BJ (cell line): ENCODE results near the gene DIAPH3. TPM values are rescaled to one million over a fixed set of nuclear protein-coding genes. Genes with fewer than 3 reads are reported as not detected.

Experiments
- CTCF ChIA-PET: fragments of 350-600 bp; formaldehyde crosslinking; extraction: SDS; loops from one replicate; lab custom pipeline; 2021; ENCODE audit warnings: antibody characterized with exemption, inconsistent platforms; lab: Yijun Ruan, JAX
- POLR2A ChIA-PET: fragments of 300-600 bp; sonication (Branson Sonifier 250); formaldehyde crosslinking; extraction: SDS; loops from one replicate; lab custom pipeline; 2021; ENCODE audit warnings: antibody characterized with exemption; lab: Charles Lee
- DNase-seq: peaks from one replicate; pipeline ENCODE4 v3.0.0-alpha.2; 2011; ENCODE audit warnings: low read depth
- H3K27me3 ChIP-seq: 2 replicates; pipeline ENCODE4 v1.6.0; 2011; ENCODE audit warnings: low read length; ENCODE audit not compliant: control insufficient read depth, insufficient read depth
- H3K36me3 ChIP-seq: 2 replicates; pipeline ENCODE4 v1.5.1; 2011; ENCODE audit warnings: low read length; ENCODE audit not compliant: control insufficient read depth, insufficient read depth
- H3K4me3 ChIP-seq: 2 replicates; pipeline ENCODE4 v1.5.1; 2011; ENCODE audit warnings: low read depth, mild to moderate bottlenecking, control low read depth, low read length
- CTCF ChIP-seq: IDR thresholded peaks from 2 replicates; pipeline ENCODE4 v1.5.1; 2011; ENCODE audit warnings: low read depth, mild to moderate bottlenecking, control low read depth, inconsistent platforms, low read length, moderate library complexity; ENCODE audit not compliant: insufficient read depth
- polyA plus RNA-seq: library from polyadenylated mRNA; depleted of rRNA; stranded (reverse); fragments of >200 nt; gene quantifications from 2 replicates; pipeline ENCODE4 v1.2.3, GENCODE V29; 2011

Gene DIAPH3
- polyA plus RNA-seq, 1 experiment, result 8.5 TPM

GRCh38 chr13:60172111-60172510 lies 8.4 kb upstream of the DIAPH3 start:
- ChIA-PET CTCF (no interaction called here), POLR2A (no interaction called here)
- Histone ChIP-seq H3K36me3 (no peaks in the 10 kb centered on the region), H3K27me3 (peaks cover 1% of the 10 kb centered on the region; the same call in 1 of the 2 replicates), H3K4me3 (no peak overlapping the region)
- no peak for TF ChIP-seq CTCF
- no peak for DNase-seq

- Histone ChIP-seq H3K27me3 (no peaks in the 10 kb centered on the region; the same call in 1 of the 2 replicates), H3K36me3 (no peaks in the 10 kb centered on the region), H3K4me3 (no peak overlapping the region)
- ChIA-PET CTCF (no interaction called here), POLR2A (no interaction called here)
- TF ChIP-seq CTCF, result no peak
- DNase-seq, result no peak
Measured at GRCh38 chr13:60170414-60170813, 6.7 kb upstream of the DIAPH3 start.

- Histone ChIP-seq H3K36me3 (no peaks in the 10 kb centered on the region), H3K27me3 (no peaks in the 10 kb centered on the region; the same call in 1 of the 2 replicates), H3K4me3 (no peak overlapping the region)
- ChIA-PET POLR2A (no interaction called here), CTCF (no interaction called here)
- TF ChIP-seq CTCF, result no peak
- DNase-seq, result no peak
Measured at GRCh38 chr13:60169239-60170031, 5.7 kb upstream of the DIAPH3 start.

GRCh38 chr13:60167121-60167520 lies 3.4 kb upstream of the DIAPH3 start:
- DNase-seq, result no peak
- TF ChIP-seq CTCF, result no peak
- ChIA-PET POLR2A (no interaction called here), CTCF (no interaction called here)
- Histone ChIP-seq H3K36me3 (no peaks in the 10 kb centered on the region), H3K27me3 (no peaks in the 10 kb centered on the region), H3K4me3 (no peak overlapping the region)

- POLR2A ChIA-PET, result interaction anchor here (0.6 kb wide), 2 partner anchors 42 to 87 kb away, joined by 3 to 4 read pairs; no protein-coding TSS in a partner anchor
- CTCF ChIA-PET, result interaction anchor here (1.3 kb wide), 1 partner anchor 232 kb away, joined by 3 read pairs; the partner anchor contains the start of gene TDRD3
Measured at GRCh38 chr13:60165391-60166099, 1.8 kb upstream of the DIAPH3 start.

More at GRCh38 chr13:60165391-60166099, 1.8 kb upstream of the DIAPH3 start:
- DNase-seq, result no peak
- H3K27me3 ChIP-seq, result no peaks in the 10 kb centered on the region
- no peak overlapping the region for H3K4me3 ChIP-seq
- H3K36me3 ChIP-seq, result no peaks in the 10 kb centered on the region
- TF ChIP-seq CTCF, result no peak
